ENCODE results near the gene KCNJ6.

DNA sequence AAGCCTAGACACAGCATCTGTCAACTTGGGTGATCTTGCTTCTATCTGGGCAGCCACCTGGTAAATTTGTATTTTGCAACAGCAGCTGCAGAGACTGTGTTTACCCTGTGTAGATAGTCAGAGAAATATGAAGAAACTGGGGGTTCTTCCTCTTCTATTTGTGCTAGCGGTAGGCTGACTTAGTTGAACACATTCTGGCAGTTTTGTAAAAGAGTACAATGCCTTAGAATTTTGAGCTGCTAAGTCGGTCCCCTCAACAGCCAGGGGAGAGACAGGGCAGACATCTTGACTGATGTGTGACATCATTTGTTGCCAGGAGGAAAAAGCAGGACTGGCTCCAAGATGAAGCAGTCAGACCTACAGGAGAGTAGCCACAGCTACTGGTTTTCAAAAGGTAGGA lies 53.7 kb downstream of the KCNJ6 start:
- no peak for TF ChIP-seq POLR2A (IDR thresholded peaks at IDR 0.05; ENCODE audit: low read length)
- TF ChIP-seq GATA1 (IDR thresholded peaks at IDR 0.05; ENCODE audit: low read depth, low read length) = no peak

All from erythroblast (primary cell).